ENCODE measurements around the gene ZNF516. TPM values are rescaled to one million over a fixed set of nuclear protein-coding genes. Genes with fewer than 3 reads are reported as not detected.

The ZNF516 gene
- total RNA-seq, 1 donor from 2014 or later: 192 TPM

- peaks cover 18% of the 10 kb centered on the region for H3K4me1 Mint-ChIP-seq (ENCODE audit: low read depth, unreplicated experiment)
- peak overlapping the region; percentile 92 for H3K4me3 Mint-ChIP-seq (ENCODE audit: unreplicated experiment)
- H3K27me3 Mint-ChIP-seq (ENCODE audit: unreplicated experiment): peaks cover 33% of the 10 kb centered on the region
- TF ChIP-seq CTCF (IDR thresholded peaks at IDR 0.05; ENCODE audit: partially characterized antibody, unreplicated experiment): no peak
- H3K36me3 Mint-ChIP-seq (ENCODE audit: unreplicated experiment): no peaks in the 10 kb centered on the region
- peaks cover 37% of the 10 kb centered on the region for H3K9me3 Mint-ChIP-seq (ENCODE audit: unreplicated experiment)
- no peak for DNase-seq
- H3K27ac Mint-ChIP-seq (ENCODE audit: unreplicated experiment): peak overlapping the region; percentile 94
Observed at GRCh38 chr18:76493213-76494161, 1.6 kb downstream of the ZNF516 start.

GRCh38 chr18:76492669-76493212, 2.3 kb downstream of the ZNF516 start:
- Mint-ChIP-seq H3K4me1 (ENCODE audit: low read depth, unreplicated experiment) (peaks cover 20% of the 10 kb centered on the region), H3K27me3 (ENCODE audit: unreplicated experiment) (peaks cover 33% of the 10 kb centered on the region), H3K36me3 (ENCODE audit: unreplicated experiment) (no peaks in the 10 kb centered on the region), H3K27ac (ENCODE audit: unreplicated experiment) (peak overlapping the region; percentile 94), H3K9me3 (ENCODE audit: unreplicated experiment) (peaks cover 41% of the 10 kb centered on the region), H3K4me3 (ENCODE audit: unreplicated experiment) (peak overlapping the region; percentile 92)
- peak; percentile 100 for DNase-seq
- no peak for TF ChIP-seq CTCF (IDR thresholded peaks at IDR 0.05; ENCODE audit: partially characterized antibody, unreplicated experiment)

- peak overlapping the region; percentile 94 for H3K27ac Mint-ChIP-seq (ENCODE audit: unreplicated experiment)
Observed at GRCh38 chr18:76491776-76492668, 3.0 kb downstream of the ZNF516 start.

GRCh38 chr18:76491473-76491775, 3.6 kb downstream of the ZNF516 start:
- Mint-ChIP-seq H3K4me1 (ENCODE audit: low read depth, unreplicated experiment) (peaks cover 21% of the 10 kb centered on the region), H3K27ac (ENCODE audit: unreplicated experiment) (peak overlapping the region; percentile 94), H3K4me3 (ENCODE audit: unreplicated experiment) (peak overlapping the region; percentile 92), H3K36me3 (ENCODE audit: unreplicated experiment) (no peaks in the 10 kb centered on the region), H3K27me3 (ENCODE audit: unreplicated experiment) (peaks cover 30% of the 10 kb centered on the region), H3K9me3 (ENCODE audit: unreplicated experiment) (peaks cover 43% of the 10 kb centered on the region)
- TF ChIP-seq CTCF (IDR thresholded peaks at IDR 0.05; ENCODE audit: partially characterized antibody, unreplicated experiment): no peak
- DNase-seq: peak; percentile 78

More at GRCh38 chr18:76491776-76492668, 3.0 kb downstream of the ZNF516 start:
- Mint-ChIP-seq H3K36me3 (ENCODE audit: unreplicated experiment) (no peaks in the 10 kb centered on the region), H3K4me1 (ENCODE audit: low read depth, unreplicated experiment) (peaks cover 18% of the 10 kb centered on the region), H3K9me3 (ENCODE audit: unreplicated experiment) (peaks cover 42% of the 10 kb centered on the region), H3K27me3 (ENCODE audit: unreplicated experiment) (peaks cover 30% of the 10 kb centered on the region), H3K4me3 (ENCODE audit: unreplicated experiment) (peak overlapping the region; percentile 92)
- TF ChIP-seq CTCF (IDR thresholded peaks at IDR 0.05; ENCODE audit: partially characterized antibody, unreplicated experiment): no peak
- DNase-seq: peak; percentile 48

Measured in glutamatergic neuron (in vitro differentiated cells).